ENCODE measurements around the gene ZDHHC7.

ZDHHC7 gene

DNA sequence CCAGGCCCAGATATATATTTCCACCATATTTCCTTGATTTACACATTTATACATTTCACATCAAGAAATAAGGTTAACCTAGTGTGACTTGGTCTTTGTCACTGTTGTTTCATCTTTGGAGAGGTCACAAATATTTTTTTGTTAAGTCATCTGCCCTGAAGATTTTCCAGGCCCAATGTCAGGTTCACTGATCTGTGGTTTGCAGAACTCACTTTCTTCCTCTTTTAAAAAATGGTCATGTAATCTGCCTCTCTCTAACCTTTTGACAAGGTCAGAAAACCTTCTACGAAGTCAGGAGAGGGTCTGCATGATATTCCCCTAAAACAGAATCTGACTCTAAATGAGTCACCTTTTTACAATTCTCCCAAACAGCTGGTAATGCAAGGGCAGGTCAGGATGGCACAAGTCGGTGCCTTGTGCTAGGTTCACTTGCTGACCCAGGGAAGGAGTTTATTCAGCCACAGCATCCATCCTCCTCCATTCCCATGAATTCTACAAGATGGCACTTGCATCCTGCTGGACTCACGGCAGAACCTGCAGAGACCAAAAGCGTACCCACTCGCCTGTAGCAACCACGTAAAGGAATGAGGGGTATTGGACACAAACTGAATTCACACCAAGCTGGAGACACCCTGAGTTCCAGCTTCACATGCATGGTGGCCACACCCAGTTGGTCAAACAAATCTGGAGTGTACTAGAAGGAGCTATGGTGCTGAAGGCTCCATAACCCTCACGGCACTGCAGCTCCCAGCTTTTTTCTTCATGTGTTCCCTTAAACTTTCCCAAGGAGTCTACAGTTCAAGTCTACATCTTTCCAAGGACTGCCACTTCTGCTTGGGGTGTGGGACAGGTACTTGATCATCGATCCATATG, 14.7 kb upstream of the ZDHHC7 start:
- Histone ChIP-seq H3K27me3 (no peaks in the 10 kb centered on the region), H3K27ac (no peak overlapping the region), H3K4me3 (no peak overlapping the region), H3K4me1 (peaks cover 0 to 33% (median 20%) of the 10 kb centered on the region in 4 donors), H3K9me3 (no peaks in the 10 kb centered on the region), H3K36me3 (no peaks in the 10 kb centered on the region)
- intact Hi-C loops (cut with DNase I; ENCODE audit: low total_unique reads): loop anchor here (5.0 kb wide), 1 partner anchor 729 kb away; no protein-coding TSS in a partner anchor
- TF ChIP-seq, protein P1, sequence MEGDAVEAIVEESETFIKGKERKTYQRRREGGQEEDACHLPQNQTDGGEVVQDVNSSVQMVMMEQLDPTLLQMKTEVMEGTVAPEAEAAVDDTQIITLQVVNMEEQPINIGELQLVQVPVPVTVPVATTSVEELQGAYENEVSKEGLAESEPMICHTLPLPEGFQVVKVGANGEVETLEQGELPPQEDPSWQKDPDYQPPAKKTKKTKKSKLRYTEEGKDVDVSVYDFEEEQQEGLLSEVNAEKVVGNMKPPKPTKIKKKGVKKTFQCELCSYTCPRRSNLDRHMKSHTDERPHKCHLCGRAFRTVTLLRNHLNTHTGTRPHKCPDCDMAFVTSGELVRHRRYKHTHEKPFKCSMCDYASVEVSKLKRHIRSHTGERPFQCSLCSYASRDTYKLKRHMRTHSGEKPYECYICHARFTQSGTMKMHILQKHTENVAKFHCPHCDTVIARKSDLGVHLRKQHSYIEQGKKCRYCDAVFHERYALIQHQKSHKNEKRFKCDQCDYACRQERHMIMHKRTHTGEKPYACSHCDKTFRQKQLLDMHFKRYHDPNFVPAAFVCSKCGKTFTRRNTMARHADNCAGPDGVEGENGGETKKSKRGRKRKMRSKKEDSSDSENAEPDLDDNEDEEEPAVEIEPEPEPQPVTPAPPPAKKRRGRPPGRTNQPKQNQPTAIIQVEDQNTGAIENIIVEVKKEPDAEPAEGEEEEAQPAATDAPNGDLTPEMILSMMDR (IDR thresholded peaks at IDR 0.05): no peak
- no peak for DNase-seq

DNA sequence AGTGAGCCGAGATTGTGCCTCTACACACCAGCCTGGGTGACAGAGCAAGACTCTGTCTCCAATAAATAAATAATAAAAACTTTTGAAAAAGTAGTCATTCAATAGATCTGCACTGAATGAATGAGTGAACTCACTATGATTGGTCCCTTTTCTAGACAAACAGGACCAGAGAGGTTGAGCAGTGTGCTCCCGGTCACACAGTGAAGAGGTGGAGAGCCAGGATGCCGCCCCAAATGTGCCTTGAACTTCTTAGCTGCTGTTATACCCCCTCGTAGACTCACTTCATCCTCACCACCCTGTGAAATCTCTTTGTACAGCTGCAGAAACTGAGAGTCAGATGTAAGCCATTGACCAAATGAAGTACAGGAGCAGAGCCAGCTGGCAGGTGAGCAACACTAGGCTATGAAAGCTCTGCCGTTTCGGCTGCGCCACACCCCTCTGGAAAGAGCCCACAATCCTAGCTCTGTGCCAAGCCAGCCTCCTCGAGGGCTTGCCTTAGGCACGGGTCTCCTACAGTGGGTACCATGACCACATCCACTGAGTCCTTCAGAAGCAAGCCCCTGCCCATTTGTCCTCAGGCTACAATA, 8.4 kb upstream of the ZDHHC7 start:
- H3K4me1 ChIP-seq: no peaks in the 10 kb centered on the region
- TF ChIP-seq, protein P1 (IDR thresholded peaks at IDR 0.05): no peak
- intact Hi-C loops (cut with DNase I; ENCODE audit: low total_unique reads): no loop called here
- H3K4me3 ChIP-seq: no peak overlapping the region
- peaks cover 0 to 3% of the 10 kb centered on the region in 2 donors for H3K27me3 ChIP-seq
- no peak overlapping the region for H3K27ac ChIP-seq
- no peak for DNase-seq
- H3K36me3 ChIP-seq: no peaks in the 10 kb centered on the region
- H3K9me3 ChIP-seq: no peaks in the 10 kb centered on the region

DNA sequence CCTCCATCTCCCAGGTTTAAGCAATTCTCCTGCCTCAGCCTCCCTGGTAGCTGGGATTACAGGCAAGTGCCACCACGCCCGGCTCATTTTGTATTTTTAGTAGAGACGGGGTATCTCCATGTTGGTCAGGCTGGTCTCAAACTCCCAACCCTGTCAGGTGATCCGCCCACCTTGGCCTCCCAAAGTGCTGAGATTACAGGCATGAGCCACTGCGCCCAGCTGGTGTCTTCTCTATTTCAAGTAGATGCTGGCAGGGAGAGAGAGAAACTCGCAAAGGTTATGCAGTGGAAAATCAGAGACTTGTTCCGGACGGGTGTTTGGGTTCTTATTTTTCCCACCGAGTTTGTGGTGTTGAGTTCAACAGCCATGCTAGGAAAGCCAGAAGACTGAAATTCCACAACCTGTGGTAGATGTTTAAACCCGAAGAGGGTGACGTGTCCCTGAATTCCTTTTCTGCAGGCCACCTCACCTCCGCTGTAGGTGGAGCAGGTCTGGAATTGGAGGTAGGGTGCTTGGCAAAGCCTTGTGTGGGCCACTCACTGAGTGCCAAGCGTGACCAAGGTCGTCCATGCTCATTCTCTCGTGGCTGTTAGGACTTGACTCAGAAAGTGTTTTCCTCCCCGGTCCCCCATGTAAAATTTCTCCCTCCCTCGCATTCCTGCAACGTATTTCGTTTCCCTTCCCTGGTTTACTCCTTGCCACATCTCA, 7.3 kb upstream of the ZDHHC7 start:
- peaks cover 0 to 3% of the 10 kb centered on the region in 2 donors for H3K27me3 ChIP-seq
- no peaks in the 10 kb centered on the region for H3K9me3 ChIP-seq
- no peak overlapping the region for H3K27ac ChIP-seq
- intact Hi-C loops (cut with DNase I; ENCODE audit: low total_unique reads): no loop called here
- H3K4me3 ChIP-seq: no peak overlapping the region
- no peaks in the 10 kb centered on the region for H3K4me1 ChIP-seq
- TF ChIP-seq, protein P1 (IDR thresholded peaks at IDR 0.05): no peak
- no peak for DNase-seq
- H3K36me3 ChIP-seq: no peaks in the 10 kb centered on the region

DNA sequence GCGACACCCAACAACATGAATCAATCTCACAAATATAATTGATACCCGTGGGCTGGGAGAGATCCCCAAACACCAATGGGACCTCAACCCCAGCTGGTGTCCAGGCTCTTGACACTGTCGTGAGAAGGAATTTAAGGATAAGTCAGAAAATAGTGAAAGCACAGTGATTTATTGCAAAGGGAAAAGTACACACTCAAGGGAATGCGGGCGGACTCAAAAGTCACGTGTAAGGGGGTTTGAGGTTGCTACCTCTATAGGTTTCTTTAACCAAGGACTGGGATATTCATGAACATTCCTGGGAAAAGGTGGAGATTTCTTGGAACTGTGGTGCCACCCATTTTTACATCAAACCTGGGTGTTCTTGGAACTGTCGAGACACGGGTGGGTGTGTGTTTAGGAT, 6.3 kb upstream of the ZDHHC7 start:
- TF ChIP-seq, protein P1 (IDR thresholded peaks at IDR 0.05): no peak

DNA sequence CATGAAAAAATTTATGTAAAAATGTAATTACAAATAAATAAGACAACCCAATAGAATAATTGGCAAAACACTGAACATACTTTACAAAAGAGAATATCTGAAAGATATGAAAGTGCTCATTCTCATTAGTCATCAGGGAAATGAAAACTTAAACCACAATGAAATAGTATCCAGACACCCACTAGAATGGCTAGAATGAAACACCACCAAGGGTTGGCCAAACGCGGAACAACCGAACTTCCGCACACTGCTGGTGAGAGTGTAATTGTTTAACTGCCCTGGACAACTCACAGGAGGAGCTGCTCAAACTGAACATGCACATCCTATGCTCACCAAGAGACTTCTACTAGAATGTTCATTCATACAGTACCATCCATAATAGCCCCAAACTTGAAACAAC, 5.8 kb upstream of the ZDHHC7 start:
- Histone ChIP-seq H3K4me3 (no peak overlapping the region), H3K27ac (no peak overlapping the region), H3K36me3 (no peaks in the 10 kb centered on the region), H3K27me3 (peaks cover 0 to 3% of the 10 kb centered on the region in 2 donors), H3K9me3 (no peaks in the 10 kb centered on the region), H3K4me1 (peaks cover 0 to 2% (median under 1%) of the 10 kb centered on the region in 4 donors)
- TF ChIP-seq, protein P1 (IDR thresholded peaks at IDR 0.05): no peak
- intact Hi-C loops (cut with DNase I; ENCODE audit: low total_unique reads): no loop called here
- DNase-seq: no peak

More for the DNA sequence above, 6.3 kb upstream of the ZDHHC7 start:
- H3K4me3 ChIP-seq: no peak overlapping the region
- no peaks in the 10 kb centered on the region for H3K9me3 ChIP-seq
- peaks cover 0 to 3% of the 10 kb centered on the region in 2 donors for H3K27me3 ChIP-seq
- no peak overlapping the region for H3K27ac ChIP-seq
- intact Hi-C loops (cut with DNase I; ENCODE audit: low total_unique reads): no loop called here
- no peaks in the 10 kb centered on the region for H3K36me3 ChIP-seq
- DNase-seq: no peak
- no peaks in the 10 kb centered on the region for H3K4me1 ChIP-seq

All from tibial artery (tissue), 4 donors.